Stimulated activated CD4-positive, alpha-beta T cell treated with anti-CD3 and anti-CD28 coated beads, TNF-alpha, amount 100 ng/mL, for 4 hours (primary cell): ENCODE data around the gene PLAA.

Experiments used
- DNase-seq, 3 experiments: peaks; one replicate each; pipeline ENCODE4 v3.0.0-alpha.2; 2020; ENCODE audit warnings: low read depth in 3 of 3

The PLAA gene

GRCh38 chr9:26946753-26947727 is at the start of gene PLAA:
PLAA (minus strand) TSS chr9:26947242; CDS start chr9:26947045, 197 bp downstream.
- peak; percentile 63 to 75 (median 71) for DNase-seq

- DNase-seq: no peak
These were observed 48.8 kb upstream of the PLAA start for GRCh38 chr9:26995810-26996209.

GRCh38 chr9:26983340-26983739 is 36.3 kb upstream of the PLAA start:
- no peak for DNase-seq

GRCh38 chr9:26975728-26976707 is 29.0 kb upstream of the PLAA start:
- no peak for DNase-seq

- DNase-seq: no peak
These were observed 27.9 kb upstream of the PLAA start for GRCh38 chr9:26974927-26975326.

GRCh38 chr9:26973989-26974388 is 26.9 kb upstream of the PLAA start:
- no peak for DNase-seq

GRCh38 chr9:26971721-26972120 is 24.7 kb upstream of the PLAA start:
- no peak for DNase-seq

GRCh38 chr9:26956860-26957233 is 9.8 kb upstream of the PLAA start:
- no peak for DNase-seq

- peak; percentile 67 to 86 (median 82) for DNase-seq
These were observed 9.1 kb upstream of the PLAA start, which contains the start of gene IFT74 for GRCh38 chr9:26955921-26956859. IFT74 (plus strand) TSS chr9:26956412; CDS start chr9:26961968, 5,556 bp downstream.

GRCh38 chr9:26955222-26955903 is 8.3 kb upstream of the PLAA start:
- no peak for DNase-seq

- DNase-seq: no peak
These were observed 7.0 kb upstream of the PLAA start for GRCh38 chr9:26954050-26954508.

- DNase-seq: no peak
These were observed 4.8 kb upstream of the PLAA start for GRCh38 chr9:26951794-26952193.

- no peak for DNase-seq
These were observed 3.5 kb upstream of the PLAA start for GRCh38 chr9:26950521-26950920.

- no peak for DNase-seq
These were observed 2.6 kb upstream of the PLAA start for GRCh38 chr9:26949637-26950069.

GRCh38 chr9:26947736-26948135 is 694 bp upstream of the PLAA start:
- DNase-seq: peak in 1 of 3 experiments; percentile 12

- no peak for DNase-seq
These were observed 1.5 kb downstream of the PLAA start for GRCh38 chr9:26945591-26945990.

GRCh38 chr9:26940779-26941178 is 6.3 kb downstream of the PLAA start:
- DNase-seq: no peak

GRCh38 chr9:26939955-26940711 is 6.9 kb downstream of the PLAA start:
- DNase-seq: no peak

GRCh38 chr9:26937816-26938371 is 9.1 kb downstream of the PLAA start:
- no peak for DNase-seq
